HTR-8/SVneo (cell line): ENCODE data around the gene SBK3.
"Not testable (repeated sequence)": the region's sequence is repeated elsewhere in the genome, so short reads cannot be mapped to it uniquely, and the experiment has no call there.

Experiments used
- DNase-seq: peaks from one replicate; pipeline ENCODE4 v3.0.0; 2011; ENCODE audit warnings: low spot score, mixed read lengths; ENCODE audit not compliant: insufficient read length
- FAIRE-seq: peaks from 2 replicates; lab custom pipeline; 2011; peaks lifted over from hg19 to GRCh38; lab: Jason Lieb, UNC

SBK3 gene

DNA sequence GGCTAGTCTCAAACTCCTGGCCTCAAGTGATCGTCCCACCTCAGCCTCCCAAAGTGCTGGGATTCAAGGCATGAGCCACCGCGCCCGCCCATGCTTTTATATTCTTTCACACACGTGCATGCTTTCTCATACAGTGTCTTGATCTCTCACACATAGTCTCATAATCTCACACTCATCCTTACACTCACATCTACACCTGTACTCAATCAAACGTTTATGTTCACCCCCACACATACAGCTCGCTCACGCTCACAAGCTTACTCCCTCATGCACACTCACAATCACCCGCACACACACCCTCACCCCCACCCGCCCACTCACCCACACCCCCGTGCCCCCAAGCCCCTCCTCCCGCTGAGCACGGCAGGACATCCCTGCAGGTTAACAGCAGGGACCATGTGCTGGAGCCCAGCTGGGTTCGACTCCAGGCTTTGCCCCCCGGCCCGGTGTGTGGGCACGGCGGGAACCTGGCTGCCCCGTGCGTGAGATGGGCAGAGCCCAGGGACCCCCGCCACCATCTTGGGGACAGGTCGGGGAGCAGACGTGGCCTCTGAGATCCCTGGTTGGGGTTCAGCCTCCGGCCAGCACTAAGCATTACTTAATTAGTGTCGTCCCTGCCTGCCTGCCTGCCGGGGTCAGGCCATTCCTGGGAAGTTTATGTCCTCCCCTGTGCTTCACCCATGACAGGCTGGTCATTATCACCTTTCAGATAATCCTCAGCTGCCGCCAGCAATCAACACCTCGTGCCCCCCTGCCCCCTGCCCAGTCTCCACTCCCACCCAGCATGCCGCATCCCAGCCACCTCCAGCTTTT is 19.8 kb downstream of the SBK3 start:
- FAIRE-seq (no peak), DNase-seq (no peak)

DNA sequence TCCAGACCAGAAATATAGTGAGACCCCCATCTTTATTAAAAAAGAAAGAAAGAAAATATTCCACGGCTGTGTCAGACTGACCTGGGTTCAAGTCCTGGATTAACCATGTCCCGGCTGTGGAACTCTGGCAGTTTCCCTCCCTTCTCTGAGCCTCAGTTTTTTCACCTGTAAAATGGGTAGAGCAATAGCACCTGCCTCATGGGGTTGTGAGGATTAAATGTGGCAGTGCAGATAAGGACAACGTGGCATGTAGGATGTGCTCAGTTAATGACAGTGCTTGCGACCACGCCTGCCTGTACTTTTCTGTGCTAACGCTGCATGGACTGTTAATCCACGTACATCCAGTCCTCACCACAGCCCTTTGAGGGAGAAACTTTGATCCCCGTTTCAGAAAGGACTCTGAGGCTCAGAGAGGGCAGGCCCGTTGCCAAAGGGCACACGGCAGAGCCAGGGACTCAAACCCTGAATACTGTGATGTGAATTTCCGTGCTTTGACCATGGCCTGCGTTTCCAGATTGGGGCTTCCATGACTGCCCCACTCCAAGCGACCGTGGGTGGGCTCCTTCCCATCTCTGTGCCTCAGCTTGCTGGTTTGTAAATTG is 24.6 kb downstream of the SBK3 start:
- no peak for DNase-seq
- FAIRE-seq: no peak

DNA sequence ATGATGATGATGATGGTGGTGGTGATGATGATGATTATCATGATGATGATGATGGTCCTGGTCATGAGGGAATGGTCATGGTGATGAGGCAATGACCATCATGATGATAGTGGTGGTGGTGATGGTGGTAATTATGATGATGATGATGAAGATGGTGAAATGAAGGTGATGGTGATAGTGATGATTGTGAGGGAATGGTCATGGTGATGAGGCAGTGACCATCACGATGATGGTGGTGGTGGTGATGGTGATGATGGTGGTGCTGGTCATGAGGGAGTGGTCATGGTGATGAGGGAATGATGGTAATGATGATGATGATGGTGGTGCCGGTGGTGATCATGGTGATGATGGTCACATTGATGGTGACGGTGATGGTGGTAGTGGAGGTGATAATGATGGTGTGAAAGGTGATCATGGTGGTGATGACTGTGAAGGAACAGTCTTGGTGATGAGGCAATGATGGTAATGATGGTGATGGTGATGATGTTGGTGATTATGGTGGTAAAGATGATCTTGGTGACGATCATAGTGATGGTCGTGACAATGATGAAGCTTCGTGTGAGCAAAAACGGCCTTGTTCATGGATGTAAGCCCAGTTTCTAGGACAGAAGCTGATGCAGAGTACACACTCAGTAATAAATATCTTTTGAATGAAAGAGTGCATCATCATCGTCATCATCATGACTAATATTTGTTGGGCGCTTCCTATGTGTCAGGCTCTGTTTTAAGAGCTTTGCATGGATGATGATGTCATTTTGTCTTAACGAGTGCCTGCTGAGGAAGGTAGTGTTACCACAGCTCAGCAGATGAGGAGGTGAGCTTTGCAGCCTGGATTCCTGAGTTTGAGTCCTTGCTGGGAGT is 25.7 kb downstream of the SBK3 start:
- DNase-seq: no peak
- peak; percentile 99 for FAIRE-seq

DNA sequence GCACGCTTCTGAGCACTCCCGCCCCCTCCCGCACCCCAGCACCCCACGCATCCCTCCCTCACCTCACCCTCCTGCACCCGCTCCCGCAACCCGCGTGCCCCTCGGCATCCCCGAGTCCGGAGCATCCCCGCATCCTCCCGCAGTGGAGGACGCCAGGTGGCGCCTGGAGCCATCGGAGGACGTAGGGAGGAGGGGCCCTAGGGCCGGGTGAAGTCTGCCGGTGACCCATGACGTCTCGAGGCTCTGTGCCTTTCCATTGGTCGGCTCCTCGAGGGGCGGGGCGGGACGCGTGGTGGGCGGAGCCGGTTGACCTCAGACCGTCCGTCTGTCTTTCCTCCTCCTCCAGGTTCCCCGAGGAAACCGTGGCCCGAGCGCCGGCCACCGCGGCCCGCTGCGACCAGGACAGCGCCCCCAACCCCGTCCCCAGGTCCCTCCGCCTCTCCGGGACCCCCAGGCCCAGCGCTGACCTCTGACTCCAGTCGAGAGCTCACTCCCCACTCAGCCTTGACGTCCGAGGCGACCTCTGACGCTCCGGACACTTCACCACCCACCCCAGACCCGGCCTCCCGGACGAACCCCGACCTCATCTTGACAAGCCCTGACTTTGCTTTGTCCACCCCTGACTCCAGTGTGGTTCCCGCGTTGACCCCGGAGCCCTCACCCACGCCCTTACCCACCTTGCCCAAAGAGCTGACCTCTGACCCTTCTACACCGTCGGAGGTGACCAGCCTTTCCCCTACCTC is 28.3 kb downstream of the SBK3 start:
- DNase-seq (peak; percentile 98), FAIRE-seq (peak; percentile 95)

DNA sequence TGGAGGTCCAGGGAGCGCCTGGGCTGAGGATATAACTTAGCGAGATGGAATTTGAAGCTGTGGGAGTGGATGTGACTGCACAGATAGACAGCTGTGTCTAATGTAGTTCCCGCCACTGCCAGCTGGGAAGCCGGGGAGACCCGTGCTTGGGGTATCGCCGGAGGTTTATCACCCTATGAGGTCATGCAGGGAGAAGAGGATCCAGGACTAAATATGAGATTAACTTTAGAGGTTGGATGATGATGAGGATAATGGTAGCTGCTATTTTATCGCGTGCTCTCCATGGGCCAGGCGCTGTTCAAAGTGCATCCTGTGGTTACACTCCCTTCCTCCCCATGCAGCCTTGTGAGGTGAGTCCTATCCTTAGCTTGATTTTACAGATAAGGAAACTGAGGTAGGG is 37.2 kb downstream of the SBK3 start:
- no peak for FAIRE-seq

DNA sequence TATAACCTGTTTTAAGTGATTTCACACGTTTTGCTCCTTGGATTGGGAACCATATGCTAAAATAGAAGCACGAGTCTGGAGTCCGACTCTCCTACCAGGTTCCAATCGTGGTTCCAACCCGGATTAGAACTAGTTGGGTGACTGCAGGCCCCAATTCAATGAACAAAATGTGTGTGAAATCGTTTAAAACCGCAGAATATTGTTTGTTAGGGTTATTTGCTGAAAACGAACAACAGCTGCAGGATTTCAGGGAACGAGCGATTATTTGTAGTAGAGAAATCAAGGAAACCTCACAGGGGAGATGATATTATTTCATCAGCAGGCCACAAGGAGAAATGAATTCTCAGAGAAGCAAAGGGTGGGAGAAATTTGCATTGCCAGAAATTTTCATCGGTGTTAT is 40.4 kb downstream of the SBK3 start:
- DNase-seq (no peak), FAIRE-seq (no peak)

More for the DNA sequence above, 37.2 kb downstream of the SBK3 start:
- DNase-seq: no peak

DNA sequence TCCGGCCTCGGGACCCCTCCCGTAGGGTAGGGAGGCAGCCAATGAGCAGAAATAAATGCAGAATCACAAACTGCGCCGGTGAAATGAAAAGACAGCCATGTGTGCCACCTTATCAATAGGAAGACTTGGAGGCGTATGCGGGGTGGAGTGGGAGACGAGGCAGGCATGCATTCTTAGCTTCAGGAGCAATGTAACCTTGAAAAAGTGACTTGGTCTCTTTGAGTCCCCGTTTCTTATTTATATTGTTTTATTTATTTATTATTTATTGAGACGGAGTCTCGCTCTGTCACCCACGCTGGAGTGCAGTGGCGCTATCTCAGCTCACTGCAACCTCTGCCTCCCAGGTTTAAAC is 41.1 kb downstream of the SBK3 start:
- FAIRE-seq: no peak

DNA sequence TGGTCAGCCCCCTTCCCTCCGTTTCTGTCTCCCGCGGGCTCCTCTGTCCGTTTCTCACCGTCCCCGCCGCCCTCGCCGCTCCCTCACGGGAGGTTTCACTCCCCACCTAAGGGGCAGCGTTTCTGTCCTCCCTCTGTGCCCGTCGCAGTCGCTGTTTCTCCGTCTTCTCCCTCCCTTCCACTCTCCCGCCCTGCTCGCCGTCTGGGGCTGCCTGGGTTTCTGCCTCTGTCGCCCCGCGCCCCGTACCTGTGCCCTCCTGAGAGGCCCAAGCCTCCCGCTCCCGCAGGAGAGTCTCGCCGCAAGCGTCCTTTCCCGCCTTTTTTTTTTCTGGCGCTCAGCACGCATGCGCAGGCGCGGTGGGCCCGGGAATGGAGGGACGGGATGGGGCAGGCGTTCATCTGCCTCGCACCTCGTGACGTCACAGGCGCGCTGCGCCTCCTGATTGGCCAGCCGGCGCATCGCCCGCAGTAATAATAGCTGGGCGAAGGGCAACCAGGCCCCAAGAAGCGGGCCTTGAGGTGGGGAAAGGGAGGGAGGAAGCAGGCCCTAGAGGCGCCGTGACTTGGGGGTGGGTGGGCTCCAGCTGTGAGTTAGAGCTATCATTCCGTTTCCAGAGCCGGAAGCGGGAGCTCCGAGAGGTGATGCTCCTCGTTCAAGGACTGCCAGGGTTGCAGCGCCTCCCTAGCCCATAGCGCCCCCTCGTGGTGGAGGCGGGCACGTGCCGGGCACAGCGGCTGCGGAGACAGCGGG is 41.7 kb downstream of the SBK3 start:
- DNase-seq (peak; percentile 84), FAIRE-seq (peak; percentile 89)

More for the DNA sequence above, 41.1 kb downstream of the SBK3 start:
- DNase-seq: no peak

DNA sequence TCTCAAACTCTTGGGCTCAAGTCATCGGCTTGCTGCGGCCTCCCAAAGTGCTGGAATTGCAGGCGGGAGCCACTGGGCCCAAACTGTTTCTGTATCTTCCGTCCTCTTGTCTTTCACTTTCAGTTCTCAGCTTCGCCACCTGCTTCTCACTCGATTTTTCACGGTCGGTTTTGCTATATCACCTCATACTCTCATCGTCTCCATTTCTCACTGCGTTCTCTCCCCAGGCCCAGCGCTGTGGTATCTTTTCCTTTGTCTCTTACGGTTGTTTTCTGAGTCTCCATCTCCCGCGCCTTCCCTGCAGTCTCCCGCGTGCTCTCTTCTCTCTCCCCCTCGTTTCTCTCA is 42.2 kb downstream of the SBK3 start:
- FAIRE-seq (no peak), DNase-seq (no peak)

DNA sequence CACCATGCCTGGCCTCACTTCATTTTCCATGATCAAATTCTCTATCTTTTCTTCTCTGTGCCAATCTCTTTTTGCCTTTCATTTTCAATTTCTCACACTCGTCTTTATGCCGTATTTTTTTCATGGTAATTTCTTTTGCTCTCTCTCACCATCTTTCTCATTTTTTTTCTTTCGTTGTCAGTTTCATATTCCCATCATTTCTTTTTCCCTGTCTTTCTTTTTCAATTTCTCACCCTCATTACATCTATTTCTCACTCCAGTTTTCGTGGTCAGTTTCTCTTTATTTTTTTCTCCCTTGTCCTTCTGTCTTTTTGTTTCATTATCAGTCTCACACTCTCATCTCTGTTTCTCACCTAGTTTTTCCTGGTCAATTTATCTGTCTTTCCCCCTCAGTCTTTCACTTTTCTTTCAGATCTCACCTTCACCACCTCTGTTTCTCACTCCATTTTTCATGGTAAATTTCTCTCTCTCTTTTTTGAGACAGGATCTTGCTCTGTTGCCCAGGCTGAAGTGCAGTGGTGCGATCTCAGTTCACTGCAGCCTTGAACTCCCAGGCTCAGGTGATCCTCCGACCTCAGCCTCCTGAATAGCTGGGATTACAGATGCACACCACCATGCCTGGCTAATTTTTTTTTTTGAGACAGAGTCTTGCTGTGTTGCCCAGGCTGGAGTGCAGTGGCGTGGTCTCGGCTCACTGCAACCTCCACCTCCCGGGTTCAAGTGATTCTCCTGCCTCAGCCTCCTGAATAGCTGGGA is 43.0 kb downstream of the SBK3 start:
- FAIRE-seq (no peak), DNase-seq (no peak)

DNA sequence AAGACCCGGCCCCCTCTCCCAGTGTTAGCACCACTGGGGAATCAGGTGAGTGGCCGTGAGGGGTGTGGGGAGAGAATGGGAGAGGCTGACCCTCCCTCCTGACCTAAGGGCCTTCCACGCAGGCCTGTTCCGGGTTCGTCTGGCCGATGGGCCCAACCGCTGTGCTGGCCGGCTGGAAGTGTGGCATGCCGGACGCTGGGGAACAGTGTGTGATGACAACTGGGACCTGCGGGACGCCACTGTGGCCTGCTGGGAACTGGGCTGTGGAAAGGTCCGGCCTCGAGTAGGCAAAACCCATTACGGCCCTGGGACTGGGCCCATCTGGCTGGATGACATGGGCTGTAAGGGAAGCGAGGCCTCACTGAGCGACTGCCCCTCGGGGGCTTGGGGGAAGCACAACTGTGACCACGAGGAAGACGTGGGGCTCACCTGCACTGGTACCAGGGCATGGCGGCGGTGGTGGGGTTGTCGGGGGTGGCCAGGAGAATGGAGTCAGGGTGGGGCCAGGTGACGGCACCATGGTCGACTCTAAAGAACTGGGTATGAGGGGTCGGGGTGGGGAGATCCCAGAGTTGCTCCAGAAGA is 44.9 kb downstream of the SBK3 start:
- DNase-seq: no peak
- FAIRE-seq: no peak

DNA sequence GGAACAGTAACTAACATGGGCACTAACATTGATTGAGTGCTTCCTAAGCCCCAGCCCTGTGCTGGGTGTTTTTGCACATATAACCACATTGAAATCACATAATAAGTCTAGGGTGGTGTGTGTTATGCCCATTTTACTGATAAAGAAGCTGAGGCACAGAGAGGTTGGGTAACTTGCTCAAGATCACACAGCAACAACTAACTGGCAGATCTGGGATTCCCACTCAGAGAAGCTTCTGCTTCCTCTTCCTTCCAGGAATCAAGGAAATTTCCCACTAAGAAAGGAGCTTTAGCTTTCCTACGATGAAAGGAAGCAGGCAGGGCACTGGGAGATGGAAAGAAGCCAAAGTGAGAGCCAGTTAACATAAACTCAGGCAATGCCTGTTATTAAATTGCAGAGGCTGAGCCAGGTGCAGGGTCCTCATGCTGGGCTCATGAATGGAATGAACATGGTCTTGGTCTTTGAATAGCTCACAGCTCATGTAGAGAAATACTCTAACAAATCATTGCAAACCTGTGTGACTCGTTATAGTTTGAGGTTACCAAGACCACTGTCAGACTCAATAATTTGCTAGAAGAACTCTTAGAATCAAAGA is 47.0 kb downstream of the SBK3 start:
- no peak for FAIRE-seq

DNA sequence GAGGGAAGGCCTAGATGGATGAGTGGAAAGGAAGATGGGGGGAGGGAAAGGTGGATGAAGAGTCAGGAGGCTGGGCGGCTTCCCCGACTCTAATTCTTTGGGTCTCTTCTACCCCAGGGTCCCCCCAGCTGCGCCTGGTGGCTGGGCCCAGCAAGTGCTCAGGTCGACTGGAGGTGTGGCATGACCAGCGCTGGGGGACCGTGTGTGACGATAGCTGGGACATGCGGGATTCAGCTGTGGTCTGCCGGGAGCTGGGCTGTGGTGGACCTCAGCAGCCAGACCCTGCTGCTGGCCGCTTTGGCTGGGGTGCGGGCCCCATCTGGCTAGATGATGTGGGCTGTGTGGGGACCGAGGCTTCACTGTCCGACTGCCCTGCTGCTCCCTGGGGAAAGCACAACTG is 47.6 kb downstream of the SBK3 start:
- no peak for FAIRE-seq
- no peak for DNase-seq

More for the DNA sequence above, 47.0 kb downstream of the SBK3 start:
- no peak for DNase-seq

DNA sequence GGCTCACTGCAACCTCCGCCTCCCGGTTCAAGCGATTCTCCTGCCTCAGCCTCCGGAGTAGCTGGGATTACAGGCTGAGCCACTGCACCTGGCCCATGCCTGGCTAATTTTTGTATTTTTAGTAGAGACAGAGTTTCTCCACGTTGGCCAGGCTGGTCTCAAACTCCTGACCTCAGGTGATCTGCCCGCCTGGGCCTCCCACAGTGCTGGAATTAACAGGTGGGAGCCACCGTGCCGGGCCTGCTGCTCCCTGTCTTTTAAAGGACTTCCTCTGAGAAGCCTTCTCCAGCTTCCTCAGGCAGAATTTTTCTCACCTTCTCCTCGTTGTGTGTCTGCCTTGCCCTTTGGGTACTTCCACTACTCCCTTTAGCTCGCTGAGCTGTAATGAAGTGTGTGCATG is 48.5 kb downstream of the SBK3 start:
- not testable (repeated sequence) for FAIRE-seq, DNase-seq

DNA sequence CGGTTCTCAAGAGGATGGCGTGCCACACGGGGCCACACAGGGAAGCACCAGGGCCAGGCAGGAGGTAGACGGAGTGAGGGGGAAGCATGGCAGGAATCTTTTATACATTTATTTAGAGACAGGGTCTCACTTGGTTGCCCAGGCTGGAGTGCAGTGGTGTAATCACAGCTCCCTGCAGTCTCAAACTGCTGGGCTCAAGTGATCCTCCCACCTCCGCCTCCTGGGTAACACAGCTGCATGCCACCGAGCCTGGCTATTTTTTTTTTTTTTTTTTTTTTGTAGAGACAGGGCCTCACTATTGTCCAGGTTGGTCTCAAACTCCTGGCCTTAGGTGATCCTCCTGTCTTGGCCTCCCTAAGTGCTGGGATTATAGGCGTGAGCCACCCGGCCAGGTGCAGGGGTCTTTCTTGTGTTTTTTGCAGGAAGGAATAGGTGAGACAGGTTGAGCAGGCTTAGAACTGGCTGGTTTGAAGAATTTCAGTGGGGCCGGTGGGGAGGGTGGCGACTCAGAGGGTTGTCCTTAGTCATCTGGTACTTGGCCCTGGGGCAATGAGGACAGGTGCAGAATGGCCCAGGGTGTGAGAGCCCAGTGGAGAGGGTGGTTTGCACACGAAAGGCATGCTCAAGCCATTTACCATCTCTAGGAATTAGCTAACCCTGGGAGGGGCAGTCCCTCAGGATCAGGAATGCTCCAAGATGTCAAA is 49.5 kb downstream of the SBK3 start:
- FAIRE-seq: no peak
- no peak for DNase-seq

DNA sequence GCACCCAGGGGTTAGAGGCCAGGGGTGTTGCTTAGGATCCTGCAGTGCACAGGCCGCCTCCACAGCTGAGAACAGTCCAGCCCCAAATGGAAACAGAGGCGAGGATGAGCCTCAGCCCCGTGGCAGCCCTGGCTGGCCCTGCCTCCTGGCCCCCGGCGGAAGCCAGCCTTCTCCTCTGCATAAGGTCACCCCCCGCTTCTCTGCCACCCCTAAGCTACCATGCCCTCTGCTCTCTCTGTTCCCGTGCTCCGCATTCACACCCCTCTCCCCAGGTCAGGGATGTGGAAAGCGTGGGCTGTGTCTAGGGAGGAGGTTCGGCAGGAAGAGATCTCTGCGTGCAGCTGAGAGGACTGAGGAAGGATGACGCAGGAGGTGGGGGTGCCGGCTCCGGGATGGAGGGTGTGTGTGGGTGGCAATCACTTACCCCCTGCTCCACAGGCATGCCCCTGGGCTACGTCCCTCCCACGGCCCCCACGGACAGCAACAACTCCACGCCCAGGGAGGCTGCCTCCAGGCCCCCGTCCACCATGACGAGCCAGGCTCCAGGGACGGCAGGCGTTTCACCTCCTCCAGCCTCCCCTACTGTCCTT is 51.1 kb downstream of the SBK3 start:
- no peak for FAIRE-seq

DNA sequence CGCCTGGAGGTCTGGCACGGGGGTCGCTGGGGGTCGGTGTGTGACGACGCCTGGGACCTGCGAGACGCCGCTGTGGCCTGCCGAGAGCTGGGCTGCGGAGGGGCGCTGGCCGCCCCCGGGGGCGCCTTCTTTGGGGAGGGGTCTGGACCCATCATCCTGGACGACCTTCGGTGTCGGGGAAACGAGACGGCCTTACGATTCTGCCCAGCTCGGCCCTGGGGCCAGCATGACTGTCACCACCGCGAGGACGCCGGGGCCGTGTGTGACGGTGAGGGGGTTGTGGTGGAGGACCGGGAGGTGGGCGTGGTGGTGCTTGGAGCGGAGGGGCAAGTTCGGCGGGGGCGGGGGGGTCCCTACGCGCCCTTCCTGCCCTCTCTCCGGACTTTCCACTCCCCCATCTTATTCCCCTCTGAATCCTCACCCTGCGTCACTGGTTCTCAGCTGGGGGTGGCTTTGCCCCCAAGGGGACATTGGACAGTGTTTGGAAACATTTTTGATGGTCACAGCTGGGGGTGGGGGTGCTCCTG is 51.6 kb downstream of the SBK3 start:
- FAIRE-seq (no peak), DNase-seq (no peak)

More for the DNA sequence above, 51.1 kb downstream of the SBK3 start:
- DNase-seq: no peak
